NCI-H2196 (cell line): ENCODE results near the gene HIVEP1.

ENCODE experiments used
- DNase-seq: peaks from one replicate; lab custom pipeline; 2025; ENCODE audit not compliant: unreplicated experiment; lab: John Stamatoyannopoulos, UW

HIVEP1 gene

GRCh38 chr6:12017263-12017662 lies 5.2 kb downstream of the HIVEP1 start:
- no peak for DNase-seq

GRCh38 chr6:12017876-12018401 lies 5.8 kb downstream of the HIVEP1 start:
- DNase-seq = no peak

GRCh38 chr6:12020187-12020791 lies 8.2 kb downstream of the HIVEP1 start:
- DNase-seq = no peak

GRCh38 chr6:12022481-12022880 lies 10.4 kb downstream of the HIVEP1 start:
- no peak for DNase-seq

- DNase-seq = no peak
Observed at GRCh38 chr6:12022953-12023388, 10.9 kb downstream of the HIVEP1 start.

- no peak for DNase-seq
Observed at GRCh38 chr6:12024216-12024615, 12.1 kb downstream of the HIVEP1 start.

GRCh38 chr6:12024699-12025434 lies 12.8 kb downstream of the HIVEP1 start:
- DNase-seq = no peak

GRCh38 chr6:12026120-12026519 lies 14.0 kb downstream of the HIVEP1 start:
- DNase-seq = no peak

- DNase-seq = no peak
Observed at GRCh38 chr6:12026833-12027232, 14.7 kb downstream of the HIVEP1 start.

GRCh38 chr6:12028213-12028612 lies 16.1 kb downstream of the HIVEP1 start:
- no peak for DNase-seq

- no peak for DNase-seq
Observed at GRCh38 chr6:12029979-12030737, 18.0 kb downstream of the HIVEP1 start.

GRCh38 chr6:12030993-12031550 lies 19.0 kb downstream of the HIVEP1 start:
- no peak for DNase-seq

GRCh38 chr6:12032783-12033573 lies 20.9 kb downstream of the HIVEP1 start:
- DNase-seq = no peak

GRCh38 chr6:12033770-12034169 lies 21.7 kb downstream of the HIVEP1 start:
- DNase-seq = no peak

- DNase-seq = no peak
Observed at GRCh38 chr6:12034349-12034748, 22.2 kb downstream of the HIVEP1 start.

- no peak for DNase-seq
Observed at GRCh38 chr6:12034837-12035236, 22.7 kb downstream of the HIVEP1 start.

GRCh38 chr6:12036766-12037165 lies 24.7 kb downstream of the HIVEP1 start:
- no peak for DNase-seq

- no peak for DNase-seq
Observed at GRCh38 chr6:12037798-12038197, 25.7 kb downstream of the HIVEP1 start.

GRCh38 chr6:12039540-12040459 lies 27.7 kb downstream of the HIVEP1 start:
- no peak for DNase-seq

GRCh38 chr6:12047304-12047703 lies 35.2 kb downstream of the HIVEP1 start:
- DNase-seq = no peak
